Mesenteric fat pad (tissue), 1 donor: ENCODE results near the gene MAPK8IP1. TPM values are rescaled to one million over a fixed set of nuclear protein-coding genes. Genes with fewer than 3 reads are reported as not detected.

Experiments used
- DNase-seq: peaks from one replicate; pipeline ENCODE4 v3.0.0-alpha.2; 2020; ENCODE audit warnings: low spot score
- total RNA-seq: library from RNA; stranded (reverse); fragmentation: NEBNext Ultra II Directional; extraction: Animal tissue kit (Norgen Biotek cat#: 25700); gene quantifications from one replicate; pipeline ENCODE4 v1.2.1, GENCODE V29; 2021
- donor health status: DM: yes; HTN: yes; CAD: no.

The MAPK8IP1 gene
- total RNA-seq, 1 donor from 2014 or later = 4.2 TPM

- peak; percentile 59 for DNase-seq
These were observed 40.1 kb downstream of the MAPK8IP1 start for GRCh38 chr11:45925550-45925949.

- peak; percentile 89 for DNase-seq
These were observed 40.5 kb downstream of the MAPK8IP1 start for GRCh38 chr11:45926001-45926401.

GRCh38 chr11:45926536-45927331 is 41.3 kb downstream of the MAPK8IP1 start:
- DNase-seq = peak; percentile 65

GRCh38 chr11:45927332-45927683 is 41.9 kb downstream of the MAPK8IP1 start:
- peak; percentile 85 for DNase-seq

- DNase-seq = peak; percentile 77
These were observed 42.4 kb downstream of the MAPK8IP1 start for GRCh38 chr11:45927684-45928413.

- DNase-seq = peak; percentile 71
These were observed 43.2 kb downstream of the MAPK8IP1 start for GRCh38 chr11:45928535-45929215.

GRCh38 chr11:45929486-45930030 is 44.1 kb downstream of the MAPK8IP1 start:
- no peak for DNase-seq

- DNase-seq = no peak
These were observed 44.8 kb downstream of the MAPK8IP1 start for GRCh38 chr11:45930031-45930794.

GRCh38 chr11:45930951-45931570 is 45.6 kb downstream of the MAPK8IP1 start:
- no peak for DNase-seq

GRCh38 chr11:45931739-45932138 is 46.3 kb downstream of the MAPK8IP1 start:
- no peak for DNase-seq

GRCh38 chr11:45932217-45932616 is 46.8 kb downstream of the MAPK8IP1 start:
- DNase-seq = no peak

- no peak for DNase-seq
These were observed 47.8 kb downstream of the MAPK8IP1 start for GRCh38 chr11:45933131-45933831.

GRCh38 chr11:45933846-45934579 is 48.6 kb downstream of the MAPK8IP1 start:
- no peak for DNase-seq

- DNase-seq = no peak
These were observed 49.3 kb downstream of the MAPK8IP1 start for GRCh38 chr11:45934580-45935318.

GRCh38 chr11:45935349-45936064 is 50.1 kb downstream of the MAPK8IP1 start:
- DNase-seq = no peak

GRCh38 chr11:45936511-45937054 is 51.1 kb downstream of the MAPK8IP1 start:
- no peak for DNase-seq

GRCh38 chr11:45937916-45938315 is 52.5 kb downstream of the MAPK8IP1 start:
- no peak for DNase-seq
